GM23248 (cell line): Measurements from ENCODE around the gene NBR1.

Experiments
- EZH2 ChIP-seq: fragments of 200-600 bp; sonication (generic); IDR thresholded peaks from 2 replicates; pipeline ENCODE4 v1.6.1; 2018; ENCODE audit warnings: antibody characterized with exemption, mild to moderate bottlenecking; ENCODE audit not compliant: insufficient read depth, poor library complexity, severe bottlenecking
- EZH2phosphoT487 ChIP-seq: fragments of 200-600 bp; sonication (generic); IDR thresholded peaks from 2 replicates; pipeline ENCODE4 v1.6.1; 2018; ENCODE audit warnings: antibody characterized with exemption, moderate library complexity, mild to moderate bottlenecking, low read depth; ENCODE audit not compliant: insufficient read depth

GRCh38 chr17:43211480-43212402 is 40.7 kb downstream of the NBR1 start, which contains the start of gene TMEM106A:
- TF ChIP-seq EZH2phosphoT487 (no peak), EZH2 (no peak)
